H9 (cell line): ENCODE data around the gene FKBP4. TPM values are rescaled to one million over a fixed set of nuclear protein-coding genes. Genes with fewer than 3 reads are reported as not detected.

ENCODE experiments used
- DNase-seq: peaks from one replicate; pipeline ENCODE4 v3.0.0-alpha.2; 2017
- H2AFZ ChIP-seq: one replicate; pipeline ENCODE4 v1.6.1; 2013; ENCODE audit warnings: mild to moderate bottlenecking, low read length, control low read depth, moderate library complexity
- H2AK5ac ChIP-seq: 2 replicates; pipeline ENCODE4 v1.6.1; 2013; ENCODE audit warnings: low read length, control low read depth, mixed read lengths; ENCODE audit not compliant: insufficient read length
- H2BK120ac ChIP-seq: one replicate; pipeline ENCODE4 v1.6.1; 2013; ENCODE audit warnings: low read depth, mild to moderate bottlenecking, low read length, control low read depth, inconsistent platforms; ENCODE audit not compliant: poor library complexity, severe bottlenecking
- H2BK12ac ChIP-seq: 2 replicates; pipeline ENCODE4 v1.6.1; 2013; ENCODE audit warnings: low read length, control low read depth, mixed read lengths, low read depth; ENCODE audit not compliant: insufficient read length
- H2BK15ac ChIP-seq: 2 replicates; pipeline ENCODE4 v1.6.1; 2013; ENCODE audit warnings: low read depth, low read length, control low read depth
- H2BK20ac ChIP-seq: one replicate; pipeline ENCODE4 v1.6.1; 2013; ENCODE audit warnings: low read depth, mild to moderate bottlenecking, low read length, control low read depth, inconsistent platforms; ENCODE audit not compliant: poor library complexity, severe bottlenecking
- H2BK5ac ChIP-seq: 2 replicates; pipeline ENCODE4 v1.6.1; 2013; ENCODE audit warnings: low read length, control low read depth, mixed read lengths; ENCODE audit not compliant: insufficient read length
- H3K14ac ChIP-seq: 2 replicates; pipeline ENCODE4 v1.6.1; 2013; ENCODE audit warnings: low read length, control low read depth; ENCODE audit not compliant: insufficient read depth
- H3K18ac ChIP-seq: 2 replicates; pipeline ENCODE4 v1.6.1; 2013; ENCODE audit warnings: low read depth, mild to moderate bottlenecking, mixed read lengths, low read length, control low read depth; ENCODE audit not compliant: insufficient read length
- H3K23ac ChIP-seq: 2 replicates; pipeline ENCODE4 v1.6.1; 2013; ENCODE audit warnings: low read length, control low read depth, mixed read lengths, low read depth; ENCODE audit not compliant: insufficient read length
- H3K23me2 ChIP-seq: 2 replicates; pipeline ENCODE4 v1.6.1; 2013; ENCODE audit warnings: low read depth, mild to moderate bottlenecking, mixed read lengths, low read length, control low read depth; ENCODE audit not compliant: insufficient read length, poor library complexity, severe bottlenecking
- H3K27ac ChIP-seq: 2 replicates; pipeline ENCODE4 v1.5.1; 2013; ENCODE audit warnings: low read length, control low read depth, mixed read lengths, low read depth; ENCODE audit not compliant: insufficient read length
- H3K27me3 ChIP-seq: 2 replicates; pipeline ENCODE4 v1.6.1; 2013; ENCODE audit warnings: low read length, control low read depth, inconsistent platforms; ENCODE audit not compliant: insufficient read depth
- H3K4ac ChIP-seq: 2 replicates; pipeline ENCODE4 v1.6.1; 2013; ENCODE audit warnings: low read depth, mild to moderate bottlenecking, control low read depth, inconsistent platforms, low read length, moderate library complexity
- H3K4me1 ChIP-seq: 2 replicates; pipeline ENCODE4 v1.6.1; 2013; ENCODE audit warnings: low read length, control low read depth, inconsistent platforms; ENCODE audit not compliant: insufficient read depth
- H3K4me2 ChIP-seq: 2 replicates; pipeline ENCODE4 v1.6.1; 2013; ENCODE audit warnings: low read length, control low read depth, mixed read lengths; ENCODE audit not compliant: insufficient read length, insufficient read depth
- H3K56ac ChIP-seq: 2 replicates; pipeline ENCODE4 v1.6.1; 2013; ENCODE audit warnings: low read depth, mild to moderate bottlenecking, mixed read lengths, low read length, control low read depth; ENCODE audit not compliant: insufficient read length
- H3K79me1 ChIP-seq: 2 replicates; pipeline ENCODE4 v1.6.1; 2013; ENCODE audit warnings: low read depth, mild to moderate bottlenecking, moderate library complexity, low read length, control low read depth, inconsistent platforms; ENCODE audit not compliant: insufficient read depth, poor library complexity, severe bottlenecking
- H3K79me2 ChIP-seq: 2 replicates; pipeline ENCODE4 v1.6.1; 2013; ENCODE audit warnings: low read length, control low read depth, inconsistent platforms; ENCODE audit not compliant: insufficient read depth
- H3K9ac ChIP-seq: 2 replicates; pipeline ENCODE4 v1.6.1; 2013; ENCODE audit warnings: low read length, control low read depth, mixed read lengths; ENCODE audit not compliant: insufficient read length; ENCODE audit errors: extremely low read depth
- H3K9me3 ChIP-seq: one replicate; pipeline ENCODE4 v1.6.1; 2013; ENCODE audit warnings: low read depth, low read length, inconsistent platforms; ENCODE audit not compliant: control insufficient read depth
- H3T11ph ChIP-seq: one replicate; pipeline ENCODE4 v1.6.1; 2013; ENCODE audit warnings: mild to moderate bottlenecking, low read length, control low read depth, inconsistent platforms
- H4K20me1 ChIP-seq: one replicate; pipeline ENCODE4 v1.6.1; 2013; ENCODE audit not compliant: control insufficient read depth, insufficient read length, insufficient read depth
- H4K5ac ChIP-seq: 2 replicates; pipeline ENCODE4 v1.6.1; 2013; ENCODE audit warnings: low read depth, mild to moderate bottlenecking, mixed read lengths, low read length, control low read depth; ENCODE audit not compliant: insufficient read length
- H4K8ac ChIP-seq: replicated peaks from 2 replicates; pipeline ENCODE4 v1.6.1; 2013; ENCODE audit warnings: low read length, control low read depth, mixed read lengths, low read depth; ENCODE audit not compliant: insufficient read length
- H4K91ac ChIP-seq: 2 replicates; pipeline ENCODE4 v1.6.1; 2013; ENCODE audit warnings: low read depth, mild to moderate bottlenecking, moderate library complexity, mixed read lengths, low read length, control low read depth; ENCODE audit not compliant: insufficient read length
- H3K27ac Mint-ChIP-seq, 3 experiments: 2 replicates in 2 of 3; 3 replicates in 1 of 3; pipeline ENCODE4 v1.8.0; 2020 to 2021; ENCODE audit warnings: mixed read lengths in 3 of 3, mild to moderate bottlenecking in 1 of 3, moderate library complexity in 1 of 3
- H3K27me3 Mint-ChIP-seq: 2 replicates; pipeline ENCODE4 v1.8.0; 2021; ENCODE audit warnings: low read depth, mild to moderate bottlenecking, moderate library complexity, mixed read lengths
- H3K36me3 Mint-ChIP-seq, 3 experiments: 2 replicates in 2 of 3; 3 replicates in 1 of 3; pipeline ENCODE4 v1.8.0; 2020 to 2021; ENCODE audit warnings: low read depth in 3 of 3, mixed read lengths in 3 of 3; ENCODE audit not compliant: insufficient read depth in 1 of 3
- H3K4me1 Mint-ChIP-seq, 2 experiments: 2 replicates each; pipeline ENCODE4 v1.8.0; 2020; ENCODE audit warnings: mixed read lengths in 2 of 2
- H3K4me3 Mint-ChIP-seq, 2 experiments: 2 replicates in 1 of 2; 3 replicates in 1 of 2; pipeline ENCODE4 v1.8.0; 2020 to 2021; ENCODE audit warnings: mild to moderate bottlenecking in 2 of 2, mixed read lengths in 2 of 2, moderate library complexity in 1 of 2
- H3K9me3 Mint-ChIP-seq, 2 experiments: 2 replicates in 1 of 2; 3 replicates in 1 of 2; pipeline ENCODE4 v1.8.0; 2020; ENCODE audit warnings: mild to moderate bottlenecking in 2 of 2, mixed read lengths in 2 of 2, moderate library complexity in 1 of 2
- CTCF ChIP-seq: fragments of 200-600 bp; sonication (generic); conservative IDR thresholded peaks from 3 replicates; pipeline ENCODE4 v1.8.0; 2021; ENCODE audit warnings: antibody characterized with exemption, mild to moderate bottlenecking
- whole genome bisulfite sequencing: extraction: QIAGEN DNeasy Blood & Tissue Kit; methylation state at CpG from one replicate; pipeline ENCODE4 v1.1.7; 2013; ENCODE audit warnings: missing lambda C conversion rate, low lambda C conversion rate, mixed read lengths; ENCODE audit not compliant: insufficient read length; ENCODE audit errors: extremely low coverage; 5-methylcytosine and 5-hydroxymethylcytosine counted together
- total RNA-seq: library from RNA; stranded (reverse); gene quantifications from 2 replicates; pipeline ENCODE4 v1.2.1, GENCODE V29; 2021

FKBP4 gene
- total RNA-seq, 1 experiment from 2014 or later = 221 TPM

- DNase-seq = peak; percentile 29
- peaks cover 7% of the 10 kb centered on the region; the same call in 1 of the 2 replicates for H3K4me1 ChIP-seq
- H3K27ac ChIP-seq = no peak overlapping the region
- no peak overlapping the region for H2BK120ac ChIP-seq
- no peak overlapping the region for H2BK12ac ChIP-seq
- no peaks in the 10 kb centered on the region for H3K36me3 Mint-ChIP-seq
- no peak overlapping the region for H3K4me2 ChIP-seq
- no peaks in the 10 kb centered on the region for H3K23me2 ChIP-seq
- H3K4me3 Mint-ChIP-seq = no peak overlapping the region
- H2BK15ac ChIP-seq = no peak overlapping the region
- no peaks in the 10 kb centered on the region for H3K27me3 ChIP-seq
- no peaks in the 10 kb centered on the region for H4K20me1 ChIP-seq
- H3K4ac ChIP-seq = no peak overlapping the region
- peaks cover 16 to 28% of the 10 kb centered on the region in 2 experiments for H3K4me1 Mint-ChIP-seq
- no CpG with 5 or more reads among the region's 19 CpGs for WGBS
- no peak overlapping the region for H3K23ac ChIP-seq
- H3K27ac Mint-ChIP-seq = peak overlapping the region in 1 of 3 experiments; percentile 4; a peak in 1 of 7 replicates
- H2AK5ac ChIP-seq = no peak overlapping the region
- H3K27me3 Mint-ChIP-seq = no peaks in the 10 kb centered on the region; the same call in 1 of the 2 replicates
- H3K9me3 ChIP-seq = no peaks in the 10 kb centered on the region
- H4K5ac ChIP-seq = no peak overlapping the region
- no peak for TF ChIP-seq CTCF
- H3K9me3 Mint-ChIP-seq = peaks cover 3 to 5% of the 10 kb centered on the region in 2 experiments; a peak in 2 of 5 replicates
- H3T11ph ChIP-seq = no peak overlapping the region
- no peak overlapping the region for H4K8ac ChIP-seq
- no peak overlapping the region for H2BK5ac ChIP-seq
- H3K14ac ChIP-seq = no peak overlapping the region
- no peak overlapping the region for H3K9ac ChIP-seq
- H3K79me1 ChIP-seq = no peaks in the 10 kb centered on the region
- H3K79me2 ChIP-seq = no peaks in the 10 kb centered on the region
- no peak overlapping the region for H3K56ac ChIP-seq
- H2BK20ac ChIP-seq = no peak overlapping the region
- H4K91ac ChIP-seq = no peak overlapping the region
- no peak overlapping the region for H3K18ac ChIP-seq
- H2AFZ ChIP-seq = no peak overlapping the region
Measured at GRCh38 chr12:2773199-2773875, 21.4 kb upstream of the FKBP4 start.
